NCI-H2081 (cell line): Measurements from ENCODE around the gene OR5K4.
"Not testable (repeated sequence)": the region's sequence is repeated elsewhere in the genome, so short reads cannot be mapped to it uniquely, and the experiment has no call there.

Experiments used
- DNase-seq, 2 experiments: peaks; one replicate each; lab custom pipeline; 2025; lab: John Stamatoyannopoulos, UW

OR5K4 gene

GRCh38 chr3:98371186-98371585 lies 17.5 kb downstream of the OR5K4 start:
- DNase-seq, result no peak

DNA sequence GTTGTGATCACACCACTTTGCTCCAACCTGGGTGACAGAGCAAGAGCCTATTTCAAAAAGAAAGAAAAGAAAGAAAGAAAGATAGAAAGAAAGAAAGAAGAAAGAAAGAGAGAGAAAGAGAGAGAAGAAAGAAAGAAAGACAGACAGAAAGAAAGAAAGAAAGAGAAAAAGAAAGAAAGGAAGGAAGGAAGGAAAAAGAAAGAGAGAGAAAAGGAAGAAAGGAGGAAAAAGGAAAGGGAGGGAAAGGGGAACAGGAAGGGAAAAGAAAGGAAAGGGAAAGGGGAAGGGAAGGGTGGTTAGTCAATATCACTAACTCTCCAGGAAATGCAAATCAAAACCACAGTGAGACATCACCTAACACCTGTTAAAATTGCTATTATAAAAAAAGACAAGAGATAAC lies 18.2 kb downstream of the OR5K4 start:
- DNase-seq, result no peak

DNA sequence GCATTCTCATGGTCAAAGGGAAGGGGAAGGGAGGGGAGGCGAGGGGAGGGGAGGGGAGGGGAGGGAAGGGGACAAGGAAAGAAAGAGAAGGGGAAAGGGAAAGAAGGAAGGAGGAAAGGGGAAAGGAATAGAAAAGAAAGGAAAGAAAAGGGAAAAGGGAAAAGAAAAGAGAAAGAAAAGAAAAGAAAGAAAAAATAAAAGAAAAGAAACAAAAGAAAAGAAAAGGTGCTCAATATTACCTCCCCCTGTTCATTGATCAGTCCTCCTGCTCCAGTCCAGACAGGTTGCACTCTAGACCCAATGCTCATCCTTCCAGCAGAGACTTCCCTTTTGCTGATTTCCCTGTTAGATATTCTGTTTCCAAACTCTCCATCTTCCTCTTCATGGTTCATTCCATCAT lies 18.8 kb downstream of the OR5K4 start:
- no peak for DNase-seq

DNA sequence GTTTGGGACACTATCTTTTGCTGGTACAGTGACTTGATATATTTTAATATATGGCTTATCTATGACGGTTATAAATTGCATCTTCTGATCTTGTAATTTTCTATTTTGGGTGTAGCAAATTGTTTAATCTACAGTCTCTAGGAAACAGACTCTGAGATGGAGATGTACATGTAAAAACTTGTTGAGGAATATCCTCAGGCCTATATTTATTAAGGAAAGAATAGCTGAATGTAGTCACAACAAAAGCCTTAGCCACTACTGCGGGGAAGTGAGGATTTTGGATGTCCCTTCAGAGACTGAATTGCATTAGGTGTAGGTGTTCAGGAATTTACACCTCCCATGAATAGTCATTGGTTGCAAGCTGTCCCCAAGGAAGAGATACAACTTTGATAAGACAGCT lies 23.0 kb downstream of the OR5K4 start:
- DNase-seq, result no peak

GRCh38 chr3:98388147-98388546 lies 34.5 kb downstream of the OR5K4 start:
- no peak for DNase-seq

GRCh38 chr3:98390366-98390765 lies 36.7 kb downstream of the OR5K4 start, which contains the start of gene OR5K3:
Gene OR5K3 (plus strand): TSS chr3:98390666. CDS start chr3:98390666, 0 bp downstream.
- DNase-seq, result no peak

- DNase-seq, result no peak
These were observed 41.4 kb downstream of the OR5K4 start for GRCh38 chr3:98395101-98395500.

DNA sequence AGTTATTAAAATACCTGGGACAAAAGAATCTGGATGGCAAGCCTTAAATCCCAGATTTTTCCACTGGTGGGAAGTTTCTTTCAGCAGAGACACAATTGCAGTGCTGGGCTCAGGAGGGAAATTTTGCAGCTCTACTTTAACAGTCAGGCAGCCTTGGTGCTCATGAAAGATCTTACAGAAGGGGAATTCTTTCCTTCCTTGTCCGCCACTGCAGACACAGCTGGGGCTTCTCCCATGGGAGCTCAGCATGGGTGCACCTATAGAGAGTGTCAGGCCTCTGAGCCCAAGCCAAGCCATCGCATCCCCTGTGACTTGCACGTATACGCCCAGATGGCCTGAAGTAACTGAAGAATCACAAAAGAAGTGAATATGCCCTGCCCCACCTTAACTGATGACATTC lies 42.8 kb downstream of the OR5K4 start:
- DNase-seq, result not testable (repeated sequence)

DNA sequence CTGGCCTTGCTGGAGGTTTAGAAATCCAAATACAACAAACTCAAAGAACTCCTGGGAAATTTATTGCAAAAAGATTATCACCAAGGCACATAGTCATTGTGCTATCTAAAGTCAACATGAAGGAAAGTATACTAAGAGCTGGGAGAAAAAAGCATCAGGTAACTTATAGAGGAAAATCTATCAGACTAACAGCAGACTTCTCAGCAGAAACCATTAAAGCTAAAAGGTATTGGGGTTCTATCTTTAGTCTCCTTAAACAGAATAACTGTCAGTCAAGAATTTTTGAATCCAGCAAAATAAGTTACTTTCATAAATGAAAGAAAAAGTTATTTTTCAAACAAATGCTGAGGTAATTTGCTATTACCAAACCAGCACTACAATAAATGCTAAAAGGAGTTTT lies 44.9 kb downstream of the OR5K4 start:
- no peak for DNase-seq

- no peak for DNase-seq
These were observed 48.9 kb downstream of the OR5K4 start for GRCh38 chr3:98402507-98402906.

GRCh38 chr3:98404010-98404409 lies 50.4 kb downstream of the OR5K4 start:
- DNase-seq, result no peak
